CD14-positive monocyte (primary cell): Measurements from ENCODE around the gene PRSS22. TPM values are rescaled to one million over a fixed set of nuclear protein-coding genes. Genes with fewer than 3 reads are reported as not detected.
A peak's percentile ranks its signal among the peaks of the same experiment; 100 is the strongest.

ENCODE experiments used
- DNase-seq, 3 donors: peaks; one replicate each; pipeline ENCODE4 v3.0.0-alpha.2; 2011 to 2022
- H2AFZ ChIP-seq: 2 replicates; pipeline ENCODE4 v1.6.0; 2012; ENCODE audit warnings: mild to moderate bottlenecking, low read depth, low read length, inconsistent platforms; ENCODE audit not compliant: insufficient read depth, poor library complexity, severe bottlenecking
- H3K27ac ChIP-seq, 2 donors: 1 replicate in 1 of 2; 2 replicates in 1 of 2; pipeline ENCODE4 v1.5.1; 2012 to 2013; ENCODE audit warnings: low read length in 2 of 2, control low read depth in 1 of 2, inconsistent platforms in 1 of 2, low read depth in 1 of 2, mild to moderate bottlenecking in 1 of 2
- H3K27me3 ChIP-seq, 2 donors: one replicate each; pipeline versions ENCODE4 v1.6.0 to v1.6.1; 2011 to 2013; ENCODE audit warnings: low read length in 2 of 2; ENCODE audit not compliant: control insufficient read depth in 2 of 2, insufficient read depth in 2 of 2
- H3K36me3 ChIP-seq, 2 donors: replicated peaks in 1 of 2; 1 replicate in 1 of 2; 2 replicates in 1 of 2; pipeline versions ENCODE4 v1.5.1 to v1.6.1; 2012 to 2013; ENCODE audit warnings: low read length in 2 of 2, control low read depth in 1 of 2, inconsistent platforms in 1 of 2, mild to moderate bottlenecking in 1 of 2; ENCODE audit not compliant: insufficient read depth in 2 of 2, control insufficient read depth in 1 of 2
- H3K4me1 ChIP-seq, 2 donors: 1 replicate in 1 of 2; 2 replicates in 1 of 2; pipeline versions ENCODE4 v1.5.1 to v1.6.1; 2012 to 2013; ENCODE audit warnings: low read length in 2 of 2, control low read depth in 1 of 2, inconsistent platforms in 1 of 2, mild to moderate bottlenecking in 1 of 2, moderate library complexity in 1 of 2; ENCODE audit not compliant: insufficient read depth in 2 of 2, control insufficient read depth in 1 of 2
- H3K4me2 ChIP-seq: replicated peaks from 2 replicates; pipeline ENCODE3; 2012; ENCODE audit warnings: low read length, moderate library complexity, mild to moderate bottlenecking; ENCODE audit not compliant: poor library complexity, severe bottlenecking; ENCODE audit errors: extremely low read depth
- H3K4me3 ChIP-seq, 3 experiments: fragments of 200-600 bp in 1 of 3; sonication (generic) in 1 of 3; replicated peaks in 1 of 3; 1 replicate in 2 of 3; 2 replicates in 1 of 3; pipeline ENCODE4 v1.5.1; 2011 to 2013; ENCODE audit warnings: low read length in 3 of 3, mild to moderate bottlenecking in 3 of 3, control low read depth in 2 of 3, low read depth in 2 of 3, inconsistent platforms in 1 of 3, moderate library complexity in 1 of 3
- H3K79me2 ChIP-seq: 2 replicates; pipeline ENCODE4 v1.6.0; 2012; ENCODE audit warnings: mild to moderate bottlenecking, control low read depth, inconsistent platforms, low read length, moderate library complexity; ENCODE audit not compliant: insufficient read depth
- H3K9ac ChIP-seq: 2 replicates; pipeline ENCODE4 v1.6.0; 2017; ENCODE audit warnings: low read length, mild to moderate bottlenecking; ENCODE audit not compliant: insufficient read depth, poor library complexity, severe bottlenecking
- H3K9me3 ChIP-seq, 2 donors: replicated peaks in 1 of 2; 1 replicate in 1 of 2; 2 replicates in 1 of 2; pipeline versions ENCODE4 v1.5.1 to v1.6.1; 2012 to 2013; ENCODE audit warnings: low read length in 2 of 2, control low read depth in 1 of 2; ENCODE audit not compliant: control insufficient read depth in 1 of 2, insufficient read depth in 1 of 2
- H4K20me1 ChIP-seq: 2 replicates; pipeline ENCODE4 v1.6.0; 2012; ENCODE audit warnings: mild to moderate bottlenecking, low read length, control low read depth, moderate library complexity; ENCODE audit not compliant: insufficient read depth
- H3K27ac Mint-ChIP-seq, 7 donors: one replicate each; pipeline ENCODE4 v1.8.0; 2020; ENCODE audit warnings: mild to moderate bottlenecking in 7 of 7, mixed read lengths in 7 of 7, moderate library complexity in 6 of 7, inconsistent platforms in 2 of 7
- H3K27me3 Mint-ChIP-seq, 3 donors: one replicate each; pipeline ENCODE4 v1.8.0; 2021 to 2022; ENCODE audit warnings: low read depth in 3 of 3, mild to moderate bottlenecking in 3 of 3, mixed read lengths in 3 of 3, moderate library complexity in 3 of 3, inconsistent platforms in 1 of 3
- H3K36me3 Mint-ChIP-seq, 2 donors: one replicate each; pipeline ENCODE4 v1.8.0; 2020; ENCODE audit warnings: mixed read lengths in 2 of 2, inconsistent platforms in 1 of 2, mild to moderate bottlenecking in 1 of 2
- H3K4me1 Mint-ChIP-seq: one replicate; pipeline ENCODE4 v1.8.0; 2020; ENCODE audit warnings: mild to moderate bottlenecking, mixed read lengths
- H3K4me3 Mint-ChIP-seq, 2 donors: one replicate each; pipeline ENCODE4 v1.8.0; 2020; ENCODE audit warnings: mild to moderate bottlenecking in 2 of 2, mixed read lengths in 2 of 2, moderate library complexity in 1 of 2
- H3K9me3 Mint-ChIP-seq, 7 donors: one replicate each; pipeline ENCODE4 v1.8.0; 2020 to 2022; ENCODE audit warnings: mixed read lengths in 7 of 7, mild to moderate bottlenecking in 6 of 7, moderate library complexity in 6 of 7, inconsistent platforms in 2 of 7
- WGBS: methylation state at CpG from one replicate; pipeline ENCODE4 v1.1.5; 2013; ENCODE audit warnings: missing lambda C conversion rate; ENCODE audit not compliant: insufficient coverage; 5-methylcytosine and 5-hydroxymethylcytosine counted together
- intact Hi-C, 2 donors: fragments of 100-400 bp; cut with micrococcal nuclease; formaldehyde crosslinking; loops; one replicate each; pipeline versions ENCODE4 v1.15.0 to v1.15.1; 2023
- polyA plus RNA-seq, 3 donors: library from polyadenylated mRNA; depleted of rRNA in 1 of 3; unstranded in 2 of 3; stranded (reverse) in 1 of 3; fragments of 300-500 nt in 2 of 3; fragments of >200 nt in 1 of 3; fragmentation: Illumina TruSeq in 2 of 3; gene quantifications; 1 replicate in 2 of 3; 2 replicates in 1 of 3; pipeline ENCODE4 v1.2.3, GENCODE V29; 2012 to 2021
- TF ChIP-seq, protein P1 (sequence below): fragments of 200-600 bp; IDR thresholded peaks from one replicate; pipeline ENCODE4 v1.8.0; 2022; ENCODE audit warnings: antibody characterized with exemption, mild to moderate bottlenecking

PRSS22 gene
- polyA plus RNA-seq, 3 donors = not detected

DNA sequence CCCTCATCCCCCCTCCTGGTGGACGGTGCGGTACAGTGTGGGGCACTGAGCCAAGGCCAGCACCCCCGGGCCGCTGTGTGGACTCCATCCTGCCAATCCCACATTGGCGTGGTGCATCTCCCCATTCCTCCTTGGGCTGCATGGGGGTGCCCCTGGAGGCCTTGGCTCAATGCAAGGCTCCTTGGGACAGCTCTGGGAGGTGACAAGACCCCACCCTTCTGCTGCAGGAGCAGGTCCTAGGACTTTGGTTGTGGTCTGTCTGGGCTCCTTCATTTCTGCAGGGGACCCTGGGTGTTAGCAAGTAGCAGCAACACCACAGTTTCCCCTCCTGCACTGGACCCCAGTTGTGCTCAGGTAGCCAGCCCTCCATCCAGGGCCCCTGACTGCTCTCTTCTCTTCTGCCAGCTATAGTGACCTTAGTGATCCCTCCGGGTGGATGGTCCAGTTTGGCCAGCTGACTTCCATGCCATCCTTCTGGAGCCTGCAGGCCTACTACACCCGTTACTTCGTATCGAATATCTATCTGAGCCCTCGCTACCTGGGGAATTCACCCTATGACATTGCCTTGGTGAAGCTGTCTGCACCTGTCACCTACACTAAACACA is 39.6 kb downstream of the PRSS22 start:
- H3K4me3 Mint-ChIP-seq = no peak overlapping the region
- H3K27ac ChIP-seq = no peak overlapping the region
- no peaks in the 10 kb centered on the region for H3K27me3 ChIP-seq
- H3K9ac ChIP-seq = no peak overlapping the region
- H3K9me3 Mint-ChIP-seq = no peaks in the 10 kb centered on the region
- no peak overlapping the region for H2AFZ ChIP-seq
- H3K36me3 ChIP-seq = no peaks in the 10 kb centered on the region
- intact Hi-C loops = no loop called here
- H3K4me3 ChIP-seq = no peak overlapping the region
- peaks cover 11% of the 10 kb centered on the region for H3K4me1 Mint-ChIP-seq
- TF ChIP-seq, protein P1, sequence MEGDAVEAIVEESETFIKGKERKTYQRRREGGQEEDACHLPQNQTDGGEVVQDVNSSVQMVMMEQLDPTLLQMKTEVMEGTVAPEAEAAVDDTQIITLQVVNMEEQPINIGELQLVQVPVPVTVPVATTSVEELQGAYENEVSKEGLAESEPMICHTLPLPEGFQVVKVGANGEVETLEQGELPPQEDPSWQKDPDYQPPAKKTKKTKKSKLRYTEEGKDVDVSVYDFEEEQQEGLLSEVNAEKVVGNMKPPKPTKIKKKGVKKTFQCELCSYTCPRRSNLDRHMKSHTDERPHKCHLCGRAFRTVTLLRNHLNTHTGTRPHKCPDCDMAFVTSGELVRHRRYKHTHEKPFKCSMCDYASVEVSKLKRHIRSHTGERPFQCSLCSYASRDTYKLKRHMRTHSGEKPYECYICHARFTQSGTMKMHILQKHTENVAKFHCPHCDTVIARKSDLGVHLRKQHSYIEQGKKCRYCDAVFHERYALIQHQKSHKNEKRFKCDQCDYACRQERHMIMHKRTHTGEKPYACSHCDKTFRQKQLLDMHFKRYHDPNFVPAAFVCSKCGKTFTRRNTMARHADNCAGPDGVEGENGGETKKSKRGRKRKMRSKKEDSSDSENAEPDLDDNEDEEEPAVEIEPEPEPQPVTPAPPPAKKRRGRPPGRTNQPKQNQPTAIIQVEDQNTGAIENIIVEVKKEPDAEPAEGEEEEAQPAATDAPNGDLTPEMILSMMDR = no peak
- H3K36me3 Mint-ChIP-seq = no peaks in the 10 kb centered on the region
- no peaks in the 10 kb centered on the region for H3K79me2 ChIP-seq
- no peak for DNase-seq
- peaks cover 4 to 6% (median 5%) of the 10 kb centered on the region in 3 donors for H3K27me3 Mint-ChIP-seq
- no peaks in the 10 kb centered on the region for H4K20me1 ChIP-seq
- H3K27ac Mint-ChIP-seq = peak overlapping the region in 3 of 7 donors; percentile 24 to 70 (median 58)
- H3K4me1 ChIP-seq = peaks cover 5 to 12% of the 10 kb centered on the region in 2 donors
- 96% methylated on average over 10 of the region's 10 CpGs for WGBS
- no peak overlapping the region for H3K4me2 ChIP-seq
- no peaks in the 10 kb centered on the region for H3K9me3 ChIP-seq

DNA sequence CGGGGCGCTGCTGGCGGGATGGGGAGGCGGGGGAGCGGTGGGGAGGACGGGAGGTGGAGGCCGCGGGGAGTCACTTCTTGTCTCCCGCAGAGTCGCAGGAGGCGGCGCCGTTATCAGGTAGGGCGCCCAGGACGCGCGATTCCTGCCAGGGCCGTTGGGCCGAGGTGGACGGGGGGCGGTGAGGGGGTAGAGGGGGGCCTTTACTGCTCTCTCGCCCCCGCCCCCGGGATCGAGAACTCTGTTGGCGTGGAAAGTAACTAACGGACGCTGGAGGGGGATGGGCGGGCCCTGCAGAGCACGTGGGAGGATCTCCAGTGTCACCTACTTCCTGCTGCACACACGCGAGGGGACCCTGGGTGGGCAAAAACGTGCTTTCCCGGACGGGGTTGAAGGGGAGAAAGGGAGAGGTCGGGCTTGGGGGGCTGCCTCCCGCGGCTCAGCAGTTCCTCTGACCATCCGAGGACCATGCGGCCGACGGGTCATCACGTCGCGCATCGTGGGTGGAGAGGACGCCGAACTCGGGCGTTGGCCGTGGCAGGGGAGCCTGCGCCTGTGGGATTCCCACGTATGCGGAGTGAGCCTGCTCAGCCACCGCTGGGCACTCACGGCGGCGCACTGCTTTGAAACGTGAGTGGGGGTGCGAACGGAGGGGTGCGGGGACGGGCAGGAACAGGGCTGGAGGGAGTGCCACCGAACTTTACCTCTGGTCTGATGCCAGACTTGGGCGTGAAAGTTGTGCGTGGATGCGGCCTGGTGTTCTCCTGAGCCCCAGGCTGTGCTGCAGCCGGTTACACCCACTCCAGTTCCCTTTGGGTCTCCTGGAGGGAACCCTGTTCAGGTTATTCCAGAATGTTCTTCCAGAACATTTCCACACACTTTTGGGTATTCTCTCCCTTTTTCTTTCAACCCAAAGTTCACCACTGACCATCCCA is 40.4 kb downstream of the PRSS22 start:
- Mint-ChIP-seq H3K4me1 (peaks cover 8% of the 10 kb centered on the region), H3K9me3 (no peaks in the 10 kb centered on the region), H3K27ac (peak overlapping the region in 1 of 7 donors; percentile 35), H3K4me3 (peak overlapping the region; percentile 51 to 70), H3K27me3 (peaks cover 4 to 6% (median 5%) of the 10 kb centered on the region in 3 donors), H3K36me3 (no peaks in the 10 kb centered on the region)
- Histone ChIP-seq H3K4me2 (peak overlapping the region; percentile 55), H2AFZ (peak overlapping the region; percentile 21), H3K79me2 (no peaks in the 10 kb centered on the region), H3K4me3 (peak overlapping the region in 1 of 3 experiments; percentile 43), H3K4me1 (peaks cover 5 to 12% of the 10 kb centered on the region in 2 donors), H3K27ac (no peak overlapping the region), H4K20me1 (no peaks in the 10 kb centered on the region), H3K9ac (peak overlapping the region; percentile 36), H3K36me3 (no peaks in the 10 kb centered on the region), H3K9me3 (no peaks in the 10 kb centered on the region), H3K27me3 (no peaks in the 10 kb centered on the region)
- WGBS = 92% methylated on average over 44 of the region's 68 CpGs
- no peak for DNase-seq
- TF ChIP-seq, protein P1 = no peak
- intact Hi-C loops = no loop called here
